Memory B cell (primary cell): Measurements from ENCODE around the gene RPL10.
"Not testable (repeated sequence)": the region's sequence is repeated elsewhere in the genome, so short reads cannot be mapped to it uniquely, and the experiment has no call there.

Experiments used
- ATAC-seq: fragments of 150-1000 bp; cut with Tn5 transposase; 2 replicates; pipeline ENCODE4 v1.10.0; 2021; ENCODE audit warnings: low read depth, mild to moderate bottlenecking, moderate library complexity
- DNase-seq, 2 donors: peaks; one replicate each; pipeline ENCODE4 v3.0.0; 2022; ENCODE audit warnings: low spot score in 2 of 2
- H3K27ac Mint-ChIP-seq: one replicate; pipeline ENCODE4 v1.8.0; 2022; ENCODE audit warnings: mild to moderate bottlenecking, moderate library complexity, mixed read lengths
- H3K27me3 Mint-ChIP-seq: one replicate; pipeline ENCODE4 v1.8.0; 2022; ENCODE audit warnings: mixed read lengths
- H3K36me3 Mint-ChIP-seq: one replicate; pipeline ENCODE4 v1.8.0; 2022; ENCODE audit warnings: mild to moderate bottlenecking, mixed read lengths
- H3K4me1 Mint-ChIP-seq: one replicate; pipeline ENCODE4 v1.8.0; 2022; ENCODE audit warnings: mixed read lengths
- H3K4me3 Mint-ChIP-seq: one replicate; pipeline ENCODE4 v1.8.0; 2022; ENCODE audit warnings: mild to moderate bottlenecking, moderate library complexity, mixed read lengths
- H3K9me3 Mint-ChIP-seq: one replicate; pipeline ENCODE4 v1.8.0; 2022; ENCODE audit warnings: mixed read lengths

The RPL10 gene

DNA sequence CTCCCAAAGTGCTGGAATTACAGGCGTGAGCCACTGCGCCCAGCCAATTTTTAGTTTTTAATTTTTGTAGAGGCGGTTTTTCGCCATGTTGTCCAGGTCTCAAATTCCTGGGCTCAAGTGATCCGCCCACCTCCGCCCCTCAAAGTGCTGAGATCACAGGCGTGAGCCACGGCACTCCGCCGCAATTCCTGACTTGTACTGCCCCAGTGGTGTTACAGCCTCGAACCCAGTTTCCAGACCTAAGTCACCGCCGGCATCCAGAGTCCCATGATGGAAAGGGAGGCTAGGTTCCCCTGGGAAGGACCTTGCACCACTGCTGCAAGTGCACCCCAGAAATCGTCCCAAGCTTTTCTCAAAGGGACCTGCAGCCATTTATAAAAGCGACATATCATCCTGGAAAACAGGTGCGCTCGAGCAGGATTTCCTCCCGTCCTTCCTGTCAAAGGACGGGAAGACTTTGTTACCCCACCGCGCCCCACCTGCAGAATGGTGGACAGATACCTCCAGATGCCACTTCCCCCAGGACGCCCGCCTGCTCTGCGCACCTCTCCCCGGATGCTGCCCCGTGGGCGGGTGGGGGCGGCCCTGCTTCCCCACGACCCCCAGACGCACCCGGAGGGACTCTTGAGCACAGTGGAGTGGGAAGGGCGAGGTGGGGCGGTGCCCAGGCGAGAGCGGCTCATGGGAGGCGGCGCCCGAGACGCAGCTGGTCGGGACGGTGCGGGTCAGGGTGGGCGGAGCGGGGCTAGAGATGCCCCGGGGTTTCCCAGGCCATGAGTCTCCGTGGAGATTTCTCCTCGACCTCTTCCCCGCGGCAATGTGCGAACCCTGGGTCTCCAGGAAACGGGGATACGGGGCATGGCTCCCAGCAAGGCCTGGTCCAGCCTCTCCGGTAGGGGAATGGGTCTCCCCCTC is 947 bp upstream of the RPL10 start:
- Mint-ChIP-seq H3K36me3 (peaks cover 9% of the 10 kb centered on the region), H3K4me1 (peaks cover 12% of the 10 kb centered on the region), H3K4me3 (peak overlapping the region; percentile 98), H3K27ac (peak overlapping the region; percentile 99), H3K27me3 (no peaks in the 10 kb centered on the region), H3K9me3 (no peaks in the 10 kb centered on the region)
- DNase-seq = peak; percentile 52 to 57
- peak; percentile 59 for ATAC-seq

GRCh38 chrX:154398668-154399526 is 720 bp downstream of the RPL10 start:
- H3K27ac Mint-ChIP-seq = peak overlapping the region; percentile 99
- ATAC-seq = peak; percentile 39
- H3K9me3 Mint-ChIP-seq = no peaks in the 10 kb centered on the region
- peaks cover 11% of the 10 kb centered on the region for H3K36me3 Mint-ChIP-seq
- peaks cover 12% of the 10 kb centered on the region for H3K4me1 Mint-ChIP-seq
- no peaks in the 10 kb centered on the region for H3K27me3 Mint-ChIP-seq
- peak overlapping the region; percentile 98 for H3K4me3 Mint-ChIP-seq
- peak; percentile 73 to 77 for DNase-seq

- H3K4me1 Mint-ChIP-seq = peaks cover 12% of the 10 kb centered on the region
- peak overlapping the region; percentile 99 for H3K27ac Mint-ChIP-seq
- no peak for ATAC-seq
- H3K27me3 Mint-ChIP-seq = no peaks in the 10 kb centered on the region
- no peak for DNase-seq
- peak overlapping the region; percentile 98 for H3K4me3 Mint-ChIP-seq
- H3K9me3 Mint-ChIP-seq = no peaks in the 10 kb centered on the region
- peaks cover 11% of the 10 kb centered on the region for H3K36me3 Mint-ChIP-seq
Observed at GRCh38 chrX:154399527-154400368, 1.6 kb downstream of the RPL10 start.

GRCh38 chrX:154400369-154400817 is 2.2 kb downstream of the RPL10 start:
- peaks cover 12% of the 10 kb centered on the region for H3K4me1 Mint-ChIP-seq
- ATAC-seq, DNase-seq, H3K27me3 Mint-ChIP-seq, H3K27ac Mint-ChIP-seq, H3K9me3 Mint-ChIP-seq: not testable (repeated sequence)
- H3K36me3 Mint-ChIP-seq = peaks cover 11% of the 10 kb centered on the region
- H3K4me3 Mint-ChIP-seq = peak overlapping the region; percentile 21

DNA sequence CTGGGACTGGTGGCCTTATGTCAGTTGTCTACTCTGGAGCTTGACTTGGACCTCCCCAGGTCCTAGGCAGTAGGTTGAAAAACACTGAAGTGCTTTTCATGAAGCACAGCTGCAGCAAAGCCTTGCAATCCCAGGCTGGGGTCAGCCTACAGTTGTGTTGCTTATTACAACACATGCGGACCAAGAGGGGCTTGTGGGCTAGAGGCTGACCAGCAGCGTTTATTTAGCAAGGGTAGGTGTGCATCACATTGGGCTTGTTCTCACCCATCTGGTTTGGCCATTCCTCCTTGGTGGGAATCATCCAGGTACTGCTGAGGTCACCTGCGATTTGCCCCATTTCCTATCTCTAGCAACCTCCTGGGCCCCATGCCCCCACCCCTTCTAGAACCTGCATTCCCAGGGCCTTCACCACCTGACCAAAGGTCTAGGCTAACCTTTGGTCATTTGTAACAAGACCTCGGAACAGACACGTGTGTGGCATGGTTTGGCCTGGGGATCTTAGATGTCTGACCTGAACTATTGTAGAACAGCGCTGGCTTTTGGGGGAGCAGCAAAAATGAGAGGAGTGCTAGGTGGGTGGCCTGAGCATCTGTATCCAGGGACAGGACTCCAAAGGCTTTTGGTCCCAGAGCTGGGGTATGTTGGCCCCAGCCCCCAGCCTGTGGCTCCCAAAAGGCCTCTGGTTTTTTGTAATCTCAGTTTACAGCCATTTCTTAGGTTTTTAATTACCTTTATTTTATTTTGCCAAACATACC is 3.0 kb downstream of the RPL10 start:
- H3K4me3 Mint-ChIP-seq = no peak overlapping the region
- no peak for ATAC-seq

GRCh38 chrX:154401918-154402621 is 3.9 kb downstream of the RPL10 start:
- Mint-ChIP-seq H3K9me3 (no peaks in the 10 kb centered on the region), H3K4me1 (peaks cover 10% of the 10 kb centered on the region), H3K36me3 (peaks cover 11% of the 10 kb centered on the region), H3K4me3 (no peak overlapping the region), H3K27me3 (no peaks in the 10 kb centered on the region), H3K27ac (no peak overlapping the region)
- ATAC-seq (no peak), DNase-seq (no peak)

More for the DNA sequence above, 3.0 kb downstream of the RPL10 start:
- no peaks in the 10 kb centered on the region for H3K9me3 Mint-ChIP-seq
- H3K4me1 Mint-ChIP-seq = peaks cover 12% of the 10 kb centered on the region
- no peak for DNase-seq
- no peaks in the 10 kb centered on the region for H3K27me3 Mint-ChIP-seq
- H3K36me3 Mint-ChIP-seq = peaks cover 11% of the 10 kb centered on the region
- H3K27ac Mint-ChIP-seq = no peak overlapping the region

GRCh38 chrX:154402622-154403127 is 4.5 kb downstream of the RPL10 start:
- Mint-ChIP-seq H3K4me3 (no peak overlapping the region), H3K4me1 (peaks cover 10% of the 10 kb centered on the region), H3K27ac (no peak overlapping the region), H3K9me3 (no peaks in the 10 kb centered on the region), H3K36me3 (peaks cover 11% of the 10 kb centered on the region), H3K27me3 (no peaks in the 10 kb centered on the region)
- DNase-seq = no peak
- no peak for ATAC-seq

- peaks cover 10% of the 10 kb centered on the region for H3K4me1 Mint-ChIP-seq
- no peak overlapping the region for H3K27ac Mint-ChIP-seq
- H3K9me3 Mint-ChIP-seq = no peaks in the 10 kb centered on the region
- ATAC-seq (no peak), DNase-seq (no peak)
- H3K36me3 Mint-ChIP-seq = peaks cover 11% of the 10 kb centered on the region
- H3K4me3 Mint-ChIP-seq = no peak overlapping the region
- H3K27me3 Mint-ChIP-seq = no peaks in the 10 kb centered on the region
Observed at GRCh38 chrX:154403192-154403591, 5.0 kb downstream of the RPL10 start.

DNA sequence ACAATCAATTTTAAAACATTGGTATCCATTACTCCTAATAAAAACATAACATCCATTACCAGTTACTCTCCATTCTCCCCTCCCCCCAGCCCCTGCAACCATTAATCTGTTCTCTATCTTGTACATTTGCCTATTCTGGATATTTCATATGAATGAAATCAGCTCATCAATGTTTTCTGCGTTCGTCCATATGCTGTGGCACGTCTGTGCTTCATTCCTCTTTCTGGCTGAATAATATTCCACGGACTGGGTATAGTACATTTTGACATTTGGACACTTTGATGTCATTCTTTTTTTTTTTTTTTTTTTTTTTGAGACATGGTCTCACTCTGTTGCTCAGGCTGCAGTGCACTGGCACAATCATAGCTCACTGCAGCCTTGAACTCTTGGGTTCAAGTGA is 5.7 kb downstream of the RPL10 start:
- no peak for ATAC-seq
- H3K36me3 Mint-ChIP-seq = peaks cover 8% of the 10 kb centered on the region
- no peak for DNase-seq
- no peak overlapping the region for H3K27ac Mint-ChIP-seq
- H3K27me3 Mint-ChIP-seq = no peaks in the 10 kb centered on the region
- H3K4me3 Mint-ChIP-seq = no peak overlapping the region
- H3K9me3 Mint-ChIP-seq = no peaks in the 10 kb centered on the region
- H3K4me1 Mint-ChIP-seq = peaks cover 11% of the 10 kb centered on the region

DNA sequence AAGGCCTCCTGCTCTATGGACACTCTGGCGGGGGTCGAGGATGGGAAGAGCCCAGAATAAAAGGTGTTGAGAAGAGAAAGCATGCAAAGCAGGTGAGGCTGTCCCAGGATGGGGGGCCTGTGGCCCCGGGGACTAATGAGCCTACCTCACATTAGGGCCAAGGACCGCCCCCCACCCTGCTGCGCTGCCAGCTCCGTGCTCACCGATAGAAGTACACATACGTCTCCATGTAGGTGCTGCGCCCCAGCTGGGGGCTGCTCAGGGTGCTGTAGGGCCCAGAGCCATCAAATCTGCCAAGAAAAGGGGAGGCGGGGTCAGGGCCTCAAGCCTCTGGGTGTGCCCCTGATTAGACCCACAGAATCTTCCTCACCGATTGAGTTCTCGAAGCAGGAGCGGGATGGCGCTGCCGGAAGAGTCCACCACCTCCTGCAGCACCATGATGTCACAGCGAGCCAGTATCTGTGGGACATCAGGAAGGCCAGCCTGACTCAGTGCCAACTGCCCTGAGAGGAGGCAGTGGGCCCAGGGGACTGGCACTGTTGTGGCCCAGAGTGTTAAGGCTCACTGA is 6.5 kb downstream of the RPL10 start:
- ATAC-seq (no peak), DNase-seq (no peak)
- Mint-ChIP-seq H3K36me3 (peaks cover 4% of the 10 kb centered on the region), H3K4me3 (no peak overlapping the region), H3K4me1 (peaks cover 9% of the 10 kb centered on the region), H3K9me3 (no peaks in the 10 kb centered on the region), H3K27ac (no peak overlapping the region), H3K27me3 (no peaks in the 10 kb centered on the region)

DNA sequence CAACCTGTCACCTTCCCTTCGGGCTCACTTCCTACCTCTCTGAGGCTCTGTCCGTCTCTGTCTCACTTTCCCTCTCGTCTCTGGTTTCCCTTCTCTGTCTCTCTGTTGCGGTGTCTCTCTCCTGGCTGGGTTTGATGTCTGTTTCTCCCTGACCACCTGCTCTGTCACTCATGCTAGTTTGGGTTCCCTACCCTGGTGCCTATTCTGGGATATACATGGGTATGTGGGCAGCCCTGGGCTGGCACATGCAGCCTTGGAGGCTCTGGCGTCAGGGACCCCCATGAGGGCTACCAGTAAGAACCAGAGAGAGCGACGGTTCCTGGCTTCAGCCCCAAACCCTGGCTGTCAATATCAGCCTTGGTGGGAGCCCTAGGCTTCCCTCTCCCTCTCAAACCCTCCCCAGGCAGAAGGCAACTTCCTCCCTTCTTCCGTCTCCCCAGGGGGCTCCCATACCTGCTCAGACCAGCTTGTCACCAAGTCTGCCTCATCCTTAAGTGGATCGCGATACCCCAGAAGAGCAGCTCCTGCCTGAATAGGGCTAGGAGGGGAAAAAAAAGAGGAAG is 10.6 kb downstream of the RPL10 start:
- Mint-ChIP-seq H3K27me3 (no peaks in the 10 kb centered on the region), H3K9me3 (no peaks in the 10 kb centered on the region), H3K4me3 (peak overlapping the region; percentile 78), H3K27ac (peak overlapping the region; percentile 52), H3K4me1 (peaks cover 12% of the 10 kb centered on the region), H3K36me3 (peaks cover 4% of the 10 kb centered on the region)
- ATAC-seq = no peak
- no peak for DNase-seq
